Gastroesophageal sphincter (tissue), 4 donors: Measurements from ENCODE around the gene KIFC3. TPM values are rescaled to one million over a fixed set of nuclear protein-coding genes. Genes with fewer than 3 reads are reported as not detected.
"Not testable (repeated sequence)": the region's sequence is repeated elsewhere in the genome, so short reads cannot be mapped to it uniquely, and the experiment has no call there.

Experiments
- ATAC-seq: fragments of 150-250 bp; one replicate; pipeline ENCODE4 v1.9.1; 2016; ENCODE audit warnings: mild to moderate bottlenecking, moderate library complexity
- H3K27ac ChIP-seq, 4 donors: fragments of 200-600 bp; sonication (generic) in 3 of 4; 1 replicate in 3 of 4; 2 replicates in 1 of 4; pipeline ENCODE4 v1.5.1; 2016 to 2019
- H3K27me3 ChIP-seq: fragments of 200-600 bp; sonication (generic); one replicate; pipeline ENCODE4 v1.5.1; 2019
- H3K36me3 ChIP-seq, 2 donors: fragments of 200-600 bp; sonication (generic); one replicate each; pipeline ENCODE4 v1.5.1; 2019; ENCODE audit warnings: control low read depth in 1 of 2
- H3K4me1 ChIP-seq, 3 donors: fragments of 200-600 bp; sonication (generic); 1 replicate in 2 of 3; 2 replicates in 1 of 3; pipeline ENCODE4 v1.5.1; 2016 to 2019; ENCODE audit warnings: control low read depth in 2 of 3
- H3K4me3 ChIP-seq, 2 donors: fragments of 200-600 bp; sonication (generic); one replicate each; pipeline ENCODE4 v1.5.1; 2019; ENCODE audit warnings: mild to moderate bottlenecking in 1 of 2, moderate library complexity in 1 of 2
- H3K9me3 ChIP-seq, 3 donors: fragments of 200-600 bp; sonication (generic); one replicate each; pipeline ENCODE4 v1.5.1; 2017 to 2019; ENCODE audit warnings: control low read depth in 2 of 3
- EP300 ChIP-seq: sonication (generic); formaldehyde crosslinking; IDR thresholded peaks from one replicate; pipeline ENCODE4 v1.6.1; 2017; ENCODE audit warnings: antibody characterized with exemption, mild to moderate bottlenecking
- POLR2A ChIP-seq, 2 donors: fragments of 450-650 bp; IDR thresholded peaks; one replicate each; pipeline ENCODE4 v1.6.1; 2017; ENCODE audit warnings: antibody characterized with exemption in 2 of 2, mild to moderate bottlenecking in 2 of 2, moderate library complexity in 1 of 2
- POLR2AphosphoS5 ChIP-seq: sonication (generic); formaldehyde crosslinking; IDR thresholded peaks from one replicate; pipeline ENCODE4 v1.6.1; 2017; ENCODE audit warnings: antibody characterized with exemption
- WGBS, 2 donors: methylation state at CpG; one replicate each; pipeline ENCODE4 v1.1.5; 2018; ENCODE audit warnings: low coverage in 1 of 2; 5-methylcytosine and 5-hydroxymethylcytosine counted together
- total RNA-seq, 4 donors: library from RNA; depleted of rRNA; stranded (reverse); fragments of >200 nt; gene quantifications; one replicate each; pipeline ENCODE4 v1.1.0, GENCODE V29; 2016
- TF ChIP-seq, protein P1 (sequence below), 4 experiments: fragments of 200-600 bp in 2 of 4; fragments of 450-650 bp in 2 of 4; sonication (generic) in 1 of 4; IDR thresholded peaks; one replicate each; pipeline ENCODE4 v1.5.1; 2017 to 2019; ENCODE audit warnings: antibody characterized with exemption in 4 of 4, mild to moderate bottlenecking in 2 of 4, moderate library complexity in 2 of 4

Gene KIFC3
- total RNA-seq, 4 donors from 2014 or later, result 17.4 to 78.4 (median 36.2) TPM

DNA sequence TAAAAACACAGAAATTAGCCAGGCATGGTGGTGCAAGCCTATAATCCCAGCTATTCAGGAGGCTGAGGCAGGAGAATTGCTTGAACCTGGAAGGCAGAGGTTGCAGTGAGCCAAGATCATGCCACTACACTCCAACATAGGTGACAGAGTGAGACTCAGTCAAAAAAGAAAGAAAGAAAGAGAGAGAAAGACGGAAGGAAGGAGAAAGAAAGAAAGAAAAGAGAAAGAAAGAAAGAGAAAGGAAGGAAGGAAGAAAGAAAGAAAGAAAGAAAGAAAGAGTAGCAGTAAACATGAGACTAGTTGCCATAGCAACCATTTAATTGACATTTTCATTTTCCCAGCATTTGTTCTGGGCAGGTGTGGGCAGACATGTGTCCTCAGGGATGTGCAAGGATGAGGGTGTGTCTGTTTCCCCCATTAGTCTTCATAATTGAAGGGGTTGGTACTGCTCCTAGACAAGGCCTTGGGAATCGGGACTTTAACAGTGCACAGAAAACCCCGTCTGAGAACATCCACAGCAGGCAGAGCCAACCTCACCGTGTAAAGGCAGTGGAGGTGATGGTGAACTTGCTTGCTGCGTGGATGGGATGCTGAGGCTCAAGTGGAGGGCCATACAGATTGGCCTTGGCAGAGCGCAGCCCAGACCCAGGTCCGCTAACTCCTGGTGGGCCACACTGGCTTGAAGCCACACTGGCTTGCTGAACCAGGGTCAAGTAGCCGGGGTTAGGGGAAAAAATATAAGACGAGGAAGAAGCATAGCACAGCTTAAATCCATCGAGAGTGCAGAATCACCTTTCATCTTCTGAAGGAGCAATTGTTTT, 35.2 kb upstream of the KIFC3 start:
- no peak overlapping the region for H3K4me3 ChIP-seq
- no peaks in the 10 kb centered on the region for H3K4me1 ChIP-seq
- H3K27me3 ChIP-seq, result peaks cover 31% of the 10 kb centered on the region
- H3K27ac ChIP-seq, result no peak overlapping the region
- H3K36me3 ChIP-seq, result no peaks in the 10 kb centered on the region
- ATAC-seq, result no peak
- WGBS, 2 donors, result 75 to 81% methylated on average over 5 to 7 of the region's 10 CpGs
- no peaks in the 10 kb centered on the region for H3K9me3 ChIP-seq
- TF ChIP-seq POLR2A (IDR thresholded peaks at IDR 0.05), result no peak
- TF ChIP-seq EP300, result no peak
- no peak for TF ChIP-seq POLR2AphosphoS5
- TF ChIP-seq, protein P1, sequence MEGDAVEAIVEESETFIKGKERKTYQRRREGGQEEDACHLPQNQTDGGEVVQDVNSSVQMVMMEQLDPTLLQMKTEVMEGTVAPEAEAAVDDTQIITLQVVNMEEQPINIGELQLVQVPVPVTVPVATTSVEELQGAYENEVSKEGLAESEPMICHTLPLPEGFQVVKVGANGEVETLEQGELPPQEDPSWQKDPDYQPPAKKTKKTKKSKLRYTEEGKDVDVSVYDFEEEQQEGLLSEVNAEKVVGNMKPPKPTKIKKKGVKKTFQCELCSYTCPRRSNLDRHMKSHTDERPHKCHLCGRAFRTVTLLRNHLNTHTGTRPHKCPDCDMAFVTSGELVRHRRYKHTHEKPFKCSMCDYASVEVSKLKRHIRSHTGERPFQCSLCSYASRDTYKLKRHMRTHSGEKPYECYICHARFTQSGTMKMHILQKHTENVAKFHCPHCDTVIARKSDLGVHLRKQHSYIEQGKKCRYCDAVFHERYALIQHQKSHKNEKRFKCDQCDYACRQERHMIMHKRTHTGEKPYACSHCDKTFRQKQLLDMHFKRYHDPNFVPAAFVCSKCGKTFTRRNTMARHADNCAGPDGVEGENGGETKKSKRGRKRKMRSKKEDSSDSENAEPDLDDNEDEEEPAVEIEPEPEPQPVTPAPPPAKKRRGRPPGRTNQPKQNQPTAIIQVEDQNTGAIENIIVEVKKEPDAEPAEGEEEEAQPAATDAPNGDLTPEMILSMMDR (IDR thresholded peaks at IDR 0.05), result no peak

DNA sequence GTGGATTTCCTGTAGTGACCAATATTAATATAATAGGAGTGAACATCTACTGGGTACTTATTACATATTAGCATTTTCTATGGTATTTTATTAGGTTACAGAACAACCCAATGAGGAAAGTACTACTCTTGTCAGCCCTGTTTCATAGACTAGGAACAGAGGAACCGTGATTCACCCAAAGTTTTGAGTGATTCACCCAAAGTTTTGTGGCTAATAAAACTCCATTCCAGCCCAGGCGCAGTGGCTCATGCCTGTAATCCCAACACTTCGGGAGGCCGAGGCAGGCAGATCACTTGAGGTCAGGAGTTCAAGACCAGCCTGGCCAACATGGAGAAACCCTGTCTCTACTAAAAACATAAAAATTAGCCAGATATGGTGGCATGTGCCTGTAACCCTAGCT, 33.1 kb upstream of the KIFC3 start:
- ATAC-seq, H3K4me1 ChIP-seq, H3K27ac ChIP-seq, H3K9me3 ChIP-seq, H3K4me3 ChIP-seq, H3K36me3 ChIP-seq: not testable (repeated sequence)
- H3K27me3 ChIP-seq, result peaks cover 31% of the 10 kb centered on the region
- WGBS, 2 donors, result 100% methylated on average over 2 of the region's 4 CpGs; no CpG with 5 or more reads in 1 of the 2 donors

DNA sequence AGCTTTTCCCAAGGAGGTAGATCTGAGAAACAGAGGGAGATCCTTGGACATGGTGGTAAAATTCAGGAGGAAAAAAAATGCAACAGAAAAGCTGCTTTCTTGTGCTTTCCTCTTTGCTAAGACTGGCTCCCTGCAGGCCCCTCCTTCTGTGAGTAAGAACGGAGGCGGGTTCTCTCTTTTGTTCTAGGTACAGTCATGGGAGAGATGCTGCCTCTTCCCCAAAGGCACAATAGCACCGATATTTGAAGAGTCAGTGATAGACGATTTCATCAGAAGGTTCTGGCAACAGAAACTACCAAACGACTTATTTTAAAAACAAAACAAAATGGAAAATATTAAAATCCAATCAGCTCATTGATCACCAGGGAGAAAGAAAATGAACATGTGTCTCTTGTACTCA, 32.6 kb upstream of the KIFC3 start:
- no peak overlapping the region for H3K4me3 ChIP-seq
- no peak for ATAC-seq
- peaks cover 31% of the 10 kb centered on the region for H3K27me3 ChIP-seq
- no peak overlapping the region for H3K27ac ChIP-seq
- peaks cover 0 to 5% (median 0%) of the 10 kb centered on the region in 3 donors for H3K4me1 ChIP-seq
- TF ChIP-seq EP300 (no peak), POLR2A (IDR thresholded peaks at IDR 0.05) (no peak), POLR2AphosphoS5 (no peak)
- TF ChIP-seq, protein P1 (IDR thresholded peaks at IDR 0.05), result no peak
- WGBS, 2 donors, result 68 to 74% methylated on average over 3 of the region's 5 CpGs
- H3K36me3 ChIP-seq, result no peaks in the 10 kb centered on the region
- H3K9me3 ChIP-seq, result no peaks in the 10 kb centered on the region

DNA sequence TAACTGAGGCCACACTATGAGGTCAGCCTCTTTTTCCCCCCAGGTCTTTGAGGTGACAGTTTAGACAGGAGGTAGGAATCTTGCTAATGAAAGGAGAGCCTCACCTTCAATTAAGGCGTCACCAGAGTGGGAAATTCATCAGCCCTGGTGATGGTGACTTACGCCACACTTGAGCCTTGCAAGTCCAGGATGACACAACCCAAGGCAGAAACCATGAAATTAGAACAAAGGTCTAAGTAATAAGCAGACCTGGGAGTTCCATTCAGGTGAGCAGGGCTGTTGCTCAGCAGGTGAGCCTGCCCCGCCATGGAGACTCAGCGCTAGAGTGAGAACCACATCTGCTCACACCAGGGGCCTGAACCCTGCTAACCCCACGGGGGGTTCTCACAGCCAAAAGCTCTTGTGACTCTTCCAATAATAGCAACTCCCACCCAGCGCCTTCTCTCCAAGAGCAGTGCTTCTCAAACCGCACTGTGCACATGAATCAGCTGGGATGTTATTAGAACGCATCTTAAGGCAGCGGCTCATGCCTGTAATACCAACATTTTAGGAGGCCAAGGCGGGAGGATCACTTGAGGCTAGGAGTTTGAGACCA, 28.7 kb upstream of the KIFC3 start:
- no peak overlapping the region for H3K4me3 ChIP-seq
- H3K9me3 ChIP-seq, result no peaks in the 10 kb centered on the region
- H3K4me1 ChIP-seq, result peaks cover 0 to 5% (median 0%) of the 10 kb centered on the region in 3 donors
- TF ChIP-seq POLR2A (IDR thresholded peaks at IDR 0.05) (no peak), POLR2AphosphoS5 (no peak), EP300 (no peak)
- TF ChIP-seq, protein P1 (IDR thresholded peaks at IDR 0.05), result no peak
- peaks cover 25% of the 10 kb centered on the region for H3K27me3 ChIP-seq
- no peaks in the 10 kb centered on the region for H3K36me3 ChIP-seq
- H3K27ac ChIP-seq, result no peak overlapping the region
- WGBS, 2 donors, result 80 to 88% methylated on average over 1 to 4 of the region's 10 CpGs
- no peak for ATAC-seq

DNA sequence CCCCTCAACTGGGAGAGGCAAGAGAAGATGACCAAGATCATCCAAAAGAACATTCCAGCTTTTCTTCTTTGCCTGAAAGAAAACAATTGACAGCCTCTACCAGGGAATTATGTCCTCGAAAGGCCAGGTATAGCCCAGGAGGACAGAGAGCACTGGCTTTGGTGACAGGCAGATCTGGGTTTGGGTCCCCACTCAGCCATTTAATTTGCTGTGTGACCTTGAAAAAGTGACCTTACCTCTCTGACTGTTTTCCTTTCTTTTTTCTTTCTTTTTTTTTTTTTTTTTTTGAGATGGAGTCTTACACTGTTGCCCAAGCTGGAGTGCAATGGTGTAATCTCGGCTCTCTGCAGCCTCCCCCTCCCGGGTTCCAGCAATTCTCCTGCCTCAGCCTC, 27.7 kb upstream of the KIFC3 start:
- Histone ChIP-seq H3K27me3 (peaks cover 18% of the 10 kb centered on the region), H3K27ac (no peak overlapping the region), H3K4me1 (peaks cover 0 to 5% (median 0%) of the 10 kb centered on the region in 3 donors), H3K36me3 (no peaks in the 10 kb centered on the region), H3K9me3 (no peaks in the 10 kb centered on the region), H3K4me3 (no peak overlapping the region)
- no peak for TF ChIP-seq POLR2AphosphoS5
- TF ChIP-seq POLR2A (IDR thresholded peaks at IDR 0.05), result no peak
- no peak for TF ChIP-seq EP300
- TF ChIP-seq, protein P1 (IDR thresholded peaks at IDR 0.05), result no peak
- no peak for ATAC-seq
- 100% methylated on average over 1 of the region's 3 CpGs; no CpG with 5 or more reads in 1 of the 2 donors for WGBS, 2 donors
